Stimulated activated CD8-positive, alpha-beta memory T cell treated with anti-CD3 and anti-CD28 coated beads, Interleukin-2, amount 100 ng/mL, for 1 hour (primary cell): ENCODE results near the gene ANKRD16.
"Not testable (repeated sequence)": the region's sequence is repeated elsewhere in the genome, so short reads cannot be mapped to it uniquely, and the experiment has no call there.

Experiments
- DNase-seq, 2 donors: peaks; one replicate each; pipeline ENCODE4 v3.0.0-alpha.2; 2020; ENCODE audit warnings: low read depth in 2 of 2

The ANKRD16 gene

GRCh38 chr10:5835446-5836095, 54.1 kb downstream of the ANKRD16 start:
- DNase-seq: no peak

GRCh38 chr10:5833814-5834213, 55.9 kb downstream of the ANKRD16 start:
- no peak for DNase-seq

DNA sequence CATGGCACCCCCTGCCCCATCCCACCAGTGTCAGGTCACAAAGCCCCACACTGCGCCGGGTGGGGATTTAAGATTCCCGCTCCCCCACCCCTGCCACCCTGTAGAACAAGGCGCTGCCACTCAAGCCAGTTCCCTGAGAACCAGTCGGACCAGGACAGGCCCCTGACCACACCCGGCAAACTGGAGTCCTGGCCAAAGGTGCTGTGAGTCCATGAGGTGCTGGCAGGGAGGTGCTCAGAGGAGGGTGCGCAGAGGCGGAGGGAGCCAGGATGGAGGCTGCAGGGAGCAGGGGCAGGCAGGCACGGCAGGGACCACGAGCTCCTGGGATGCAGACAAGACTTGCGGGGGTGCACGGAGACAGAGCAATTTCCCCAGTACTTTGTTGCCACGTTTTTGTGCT, 56.7 kb downstream of the ANKRD16 start:
- DNase-seq: no peak

- no peak for DNase-seq
These were observed 58.3 kb downstream of the ANKRD16 start for GRCh38 chr10:5831446-5831782.

DNA sequence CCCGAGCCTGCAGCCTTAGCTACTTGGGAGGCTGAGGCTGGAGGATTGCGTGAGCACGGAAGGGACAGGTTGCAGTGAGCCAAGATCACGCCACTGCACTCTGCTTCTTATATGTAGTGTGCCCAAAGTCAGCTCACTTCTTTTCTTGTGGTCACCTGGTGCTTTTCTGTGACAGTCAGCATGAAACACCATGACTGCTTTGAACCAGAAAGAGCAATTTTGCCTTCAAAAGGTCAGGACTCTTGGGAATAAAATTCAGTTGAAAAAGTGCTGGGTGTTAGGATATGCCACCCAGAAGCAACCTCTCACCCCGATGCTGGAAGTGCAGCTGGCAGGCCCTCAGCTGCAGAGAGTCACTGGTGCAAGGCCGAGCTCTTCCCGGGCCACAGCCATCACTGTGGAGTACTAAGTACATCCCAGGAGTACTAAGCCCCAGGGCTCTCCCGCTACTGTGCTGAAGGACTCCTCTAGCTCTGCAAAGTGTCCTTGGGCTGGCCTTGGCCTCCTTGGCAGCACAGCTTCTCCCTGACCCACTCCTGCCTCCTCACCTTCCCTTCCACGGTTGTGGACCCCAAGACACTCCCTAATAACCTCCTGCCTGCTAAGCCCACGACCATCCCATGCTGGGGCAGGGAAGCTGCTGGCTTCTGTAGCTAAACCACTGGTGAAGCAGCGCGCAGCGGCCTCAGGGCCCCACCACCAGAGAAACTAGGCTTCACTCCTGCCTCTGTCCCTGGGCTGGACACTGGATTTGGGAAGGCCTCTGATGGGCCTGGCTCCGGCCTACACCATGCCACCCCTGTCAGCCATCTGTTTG, 58.9 kb downstream of the ANKRD16 start:
- DNase-seq: no peak

- DNase-seq: no peak
These were observed 60.4 kb downstream of the ANKRD16 start for GRCh38 chr10:5829267-5829666.

- no peak for DNase-seq
These were observed 61.0 kb downstream of the ANKRD16 start for GRCh38 chr10:5828725-5829124.

GRCh38 chr10:5827841-5828240, 61.9 kb downstream of the ANKRD16 start:
- DNase-seq: no peak

GRCh38 chr10:5826511-5826910, 63.2 kb downstream of the ANKRD16 start:
- not testable (repeated sequence) for DNase-seq

GRCh38 chr10:5818894-5819293, 70.8 kb downstream of the ANKRD16 start:
- DNase-seq: no peak

DNA sequence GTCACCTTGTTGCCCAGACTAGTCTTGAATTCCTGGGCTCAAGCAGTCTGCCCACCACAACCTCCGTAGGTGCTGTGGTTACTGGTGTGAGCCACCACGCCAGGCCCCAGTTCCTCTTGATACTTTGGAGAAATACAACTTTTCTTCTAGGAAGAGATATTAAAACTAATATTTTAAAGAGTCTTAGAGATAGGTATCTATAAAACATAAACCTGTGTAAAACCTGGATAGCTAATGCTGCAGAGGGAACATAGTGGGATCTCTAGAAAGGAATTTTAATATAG, 71.7 kb downstream of the ANKRD16 start:
- no peak for DNase-seq

GRCh38 chr10:5817322-5818047, 72.2 kb downstream of the ANKRD16 start:
- no peak for DNase-seq

- DNase-seq: no peak
These were observed 73.5 kb downstream of the ANKRD16 start for GRCh38 chr10:5816170-5816569.

DNA sequence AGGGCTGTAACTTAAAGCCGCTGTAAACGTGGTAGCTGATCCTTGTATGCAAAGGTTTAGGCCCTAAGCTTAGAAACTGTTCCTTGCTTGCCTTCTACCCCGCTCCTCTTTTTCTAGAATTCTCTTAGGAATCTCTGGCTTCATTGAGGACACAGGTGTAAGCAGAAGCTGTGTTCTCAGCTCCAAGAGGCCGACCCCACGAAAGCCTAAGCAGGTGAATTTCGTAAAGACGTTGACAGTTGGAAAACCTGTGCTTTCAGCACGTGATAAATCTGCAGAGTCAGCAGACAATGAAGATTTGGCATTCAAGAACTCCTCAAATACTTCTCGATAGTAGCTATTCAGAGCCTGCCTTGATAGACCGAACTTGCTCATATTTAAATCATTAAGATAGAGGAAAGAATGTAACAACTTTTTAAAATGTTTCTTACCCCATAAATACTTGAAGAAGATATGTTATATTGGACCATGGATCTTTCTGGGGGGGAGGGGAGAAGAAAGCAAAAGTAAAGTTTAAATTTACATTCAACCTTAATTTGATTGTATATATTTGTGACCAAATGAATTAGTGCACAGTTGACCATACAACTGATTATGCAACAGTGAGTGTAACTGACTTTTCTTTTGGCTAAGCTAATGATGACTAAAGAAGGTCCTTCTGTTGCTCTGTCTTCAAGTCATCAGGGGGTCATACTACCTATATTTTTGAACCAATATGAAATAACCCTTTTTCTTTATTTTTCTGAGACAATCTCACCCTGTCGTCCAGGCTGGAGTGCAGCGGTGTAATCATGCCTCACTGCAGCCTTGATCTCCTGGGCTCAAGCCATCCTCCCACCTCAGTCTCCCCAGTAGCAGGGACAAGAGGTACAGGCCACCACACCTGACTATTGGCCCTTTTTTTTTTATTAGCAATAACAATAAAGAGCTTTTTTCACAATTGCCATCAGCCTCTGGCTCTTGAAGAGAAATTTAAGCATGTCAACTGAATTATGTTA, 75.3 kb downstream of the ANKRD16 start:
- DNase-seq: no peak

GRCh38 chr10:5813341-5814109, 76.2 kb downstream of the ANKRD16 start, which contains the start of gene GDI2:
Gene GDI2, minus strand, starts transcription at chr10:5813434. Its CDS starts 176 bp downstream, at chr10:5813258.
- DNase-seq: peak; percentile 93

DNA sequence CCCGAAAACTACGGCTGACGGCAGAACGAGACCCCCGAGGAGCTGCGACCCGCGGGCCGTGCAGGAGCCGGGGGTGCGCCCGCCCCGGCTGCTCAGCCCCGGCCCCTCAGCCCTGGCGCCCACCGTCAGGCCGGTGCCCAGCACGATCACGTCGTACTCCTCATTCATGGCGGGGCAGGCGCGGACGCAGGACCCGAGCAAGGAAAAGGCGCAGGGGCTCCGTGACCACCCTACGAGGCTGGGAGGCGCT, 76.7 kb downstream of the ANKRD16 start:
- peak in 1 of 2 donors; percentile 6 for DNase-seq

DNA sequence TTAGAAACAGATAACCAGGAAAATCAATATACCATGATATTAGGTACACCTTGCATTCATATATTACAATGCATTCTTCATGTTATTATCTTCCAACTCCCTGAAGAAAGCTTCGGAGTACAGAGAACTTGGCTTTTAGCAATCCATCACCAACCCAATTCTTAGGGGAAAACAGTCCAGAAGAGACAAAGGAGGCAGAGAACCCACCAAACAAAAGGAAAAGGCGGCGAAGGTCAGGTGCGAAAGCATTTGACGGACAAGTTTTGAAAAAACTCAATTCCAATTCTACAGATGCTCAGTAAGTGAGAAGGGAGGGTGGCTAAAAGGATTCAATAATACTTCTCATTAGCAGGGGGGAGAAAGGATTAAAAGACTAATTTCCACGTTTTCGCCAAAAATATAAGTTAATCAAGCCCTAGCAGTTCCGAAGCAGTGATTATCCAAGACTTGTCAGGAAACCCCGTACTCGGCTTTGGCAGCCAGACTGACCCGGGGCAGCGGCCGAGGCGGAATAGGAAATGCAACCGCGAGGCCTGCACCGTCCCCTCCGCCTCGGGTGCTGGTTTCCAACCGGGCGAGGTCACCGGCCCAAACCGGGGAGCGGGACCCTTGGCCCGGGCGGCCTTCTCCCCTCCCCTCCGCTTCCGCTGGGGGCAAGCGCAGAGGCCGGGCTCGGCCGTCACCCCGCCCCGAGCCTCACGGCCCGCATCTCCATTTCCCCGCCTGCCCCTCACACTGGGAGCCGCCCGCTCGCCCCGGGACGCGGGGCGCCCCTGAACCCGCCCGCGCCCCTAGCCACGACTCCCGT, 77.2 kb downstream of the ANKRD16 start:
- peak; percentile 3 to 8 for DNase-seq
